Prostate gland (tissue), 2 donors: Measurements from ENCODE around the gene CT45A10.

Experiments used
- POLR2A ChIP-seq: fragments of 450-650 bp; IDR thresholded peaks from one replicate; pipeline ENCODE4 v1.6.1; 2016; ENCODE audit warnings: antibody characterized with exemption, mild to moderate bottlenecking
- POLR2AphosphoS5 ChIP-seq: sonication (generic); formaldehyde crosslinking; IDR thresholded peaks from one replicate; pipeline ENCODE4 v1.6.1; 2017; ENCODE audit warnings: antibody characterized with exemption
- TF ChIP-seq, protein P1 (sequence below), 4 experiments: fragments of 200-600 bp in 2 of 4; fragments of 450-650 bp in 2 of 4; sonication (generic) in 2 of 4; IDR thresholded peaks; 1 replicate in 3 of 4; 2 replicates in 1 of 4; pipeline ENCODE4 v1.5.1; 2016 to 2019; ENCODE audit warnings: antibody characterized with exemption in 4 of 4, mild to moderate bottlenecking in 2 of 4, moderate library complexity in 2 of 4

DNA sequence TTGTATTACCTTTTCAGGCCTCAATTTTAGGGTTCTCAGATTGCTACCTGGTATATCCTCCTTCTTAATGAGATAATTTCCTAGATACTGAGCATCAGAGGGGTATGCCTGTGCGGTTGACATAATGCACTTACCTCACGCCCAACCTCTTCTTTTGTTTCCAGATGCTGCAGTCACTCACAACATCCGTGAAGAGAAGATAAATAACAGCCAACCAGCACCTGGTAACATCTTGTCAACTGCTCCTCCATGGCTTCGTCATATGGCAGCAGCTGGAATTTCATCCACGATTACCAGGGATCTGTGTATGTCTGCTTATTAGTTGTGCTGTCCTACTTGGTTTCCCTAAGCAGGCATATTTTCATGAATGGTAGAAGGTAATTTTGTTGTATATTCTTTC lies 17.0 kb upstream of the CT45A10 start:
- TF ChIP-seq POLR2A = no peak
- TF ChIP-seq, protein P1, sequence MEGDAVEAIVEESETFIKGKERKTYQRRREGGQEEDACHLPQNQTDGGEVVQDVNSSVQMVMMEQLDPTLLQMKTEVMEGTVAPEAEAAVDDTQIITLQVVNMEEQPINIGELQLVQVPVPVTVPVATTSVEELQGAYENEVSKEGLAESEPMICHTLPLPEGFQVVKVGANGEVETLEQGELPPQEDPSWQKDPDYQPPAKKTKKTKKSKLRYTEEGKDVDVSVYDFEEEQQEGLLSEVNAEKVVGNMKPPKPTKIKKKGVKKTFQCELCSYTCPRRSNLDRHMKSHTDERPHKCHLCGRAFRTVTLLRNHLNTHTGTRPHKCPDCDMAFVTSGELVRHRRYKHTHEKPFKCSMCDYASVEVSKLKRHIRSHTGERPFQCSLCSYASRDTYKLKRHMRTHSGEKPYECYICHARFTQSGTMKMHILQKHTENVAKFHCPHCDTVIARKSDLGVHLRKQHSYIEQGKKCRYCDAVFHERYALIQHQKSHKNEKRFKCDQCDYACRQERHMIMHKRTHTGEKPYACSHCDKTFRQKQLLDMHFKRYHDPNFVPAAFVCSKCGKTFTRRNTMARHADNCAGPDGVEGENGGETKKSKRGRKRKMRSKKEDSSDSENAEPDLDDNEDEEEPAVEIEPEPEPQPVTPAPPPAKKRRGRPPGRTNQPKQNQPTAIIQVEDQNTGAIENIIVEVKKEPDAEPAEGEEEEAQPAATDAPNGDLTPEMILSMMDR (IDR thresholded peaks at IDR 0.05) = no peak
- no peak for TF ChIP-seq POLR2AphosphoS5
